Muscle layer of duodenum (tissue), 2 donors: ENCODE data around the gene DDX19B.
A peak's percentile ranks its signal among the peaks of the same experiment; 100 is the strongest.
"Not testable (repeated sequence)": the region's sequence is repeated elsewhere in the genome, so short reads cannot be mapped to it uniquely, and the experiment has no call there.

Experiments used
- H3K27ac ChIP-seq: one replicate; pipeline ENCODE4 v1.7.0; 2013; ENCODE audit warnings: mild to moderate bottlenecking, low read length
- H3K27me3 ChIP-seq: one replicate; pipeline ENCODE4 v1.7.0; 2013; ENCODE audit warnings: low read depth, mild to moderate bottlenecking, control low read depth, low read length
- H3K36me3 ChIP-seq, 2 donors: one replicate each; pipeline ENCODE4 v1.7.0; 2013; ENCODE audit warnings: low read length in 2 of 2, control low read depth in 1 of 2, mild to moderate bottlenecking in 1 of 2; ENCODE audit not compliant: insufficient read depth in 2 of 2, control insufficient read depth in 1 of 2
- H3K4me1 ChIP-seq, 2 donors: one replicate each; pipeline ENCODE4 v1.7.0; 2013; ENCODE audit warnings: low read length in 2 of 2, mild to moderate bottlenecking in 2 of 2, control low read depth in 1 of 2, moderate library complexity in 1 of 2; ENCODE audit not compliant: insufficient read depth in 2 of 2, control insufficient read depth in 1 of 2
- H3K4me3 ChIP-seq, 2 donors: one replicate each; pipeline ENCODE4 v1.7.0; 2013; ENCODE audit warnings: low read length in 2 of 2, low read depth in 1 of 2, mild to moderate bottlenecking in 1 of 2
- H3K9me3 ChIP-seq, 2 donors: one replicate each; pipeline ENCODE4 v1.7.0; 2013; ENCODE audit warnings: low read length in 2 of 2, control low read depth in 1 of 2, mild to moderate bottlenecking in 1 of 2; ENCODE audit not compliant: control insufficient read depth in 1 of 2
- donor health status: healthy.

DDX19B gene

GRCh38 chr16:70257391-70257790 lies 41.6 kb upstream of the DDX19B start:
- H3K36me3 ChIP-seq: peaks cover 62 to 92% of the 10 kb centered on the region in 2 donors
- H3K27ac ChIP-seq: no peak overlapping the region
- H3K27me3 ChIP-seq: no peaks in the 10 kb centered on the region
- no peaks in the 10 kb centered on the region for H3K9me3 ChIP-seq
- H3K4me1 ChIP-seq: no peaks in the 10 kb centered on the region
- no peak overlapping the region for H3K4me3 ChIP-seq

GRCh38 chr16:70258065-70258464 lies 40.9 kb upstream of the DDX19B start:
- no peaks in the 10 kb centered on the region for H3K27me3 ChIP-seq
- H3K36me3 ChIP-seq: peaks cover 59 to 91% of the 10 kb centered on the region in 2 donors
- no peaks in the 10 kb centered on the region for H3K4me1 ChIP-seq
- no peak overlapping the region for H3K4me3 ChIP-seq
- no peak overlapping the region for H3K27ac ChIP-seq
- H3K9me3 ChIP-seq: no peaks in the 10 kb centered on the region

DNA sequence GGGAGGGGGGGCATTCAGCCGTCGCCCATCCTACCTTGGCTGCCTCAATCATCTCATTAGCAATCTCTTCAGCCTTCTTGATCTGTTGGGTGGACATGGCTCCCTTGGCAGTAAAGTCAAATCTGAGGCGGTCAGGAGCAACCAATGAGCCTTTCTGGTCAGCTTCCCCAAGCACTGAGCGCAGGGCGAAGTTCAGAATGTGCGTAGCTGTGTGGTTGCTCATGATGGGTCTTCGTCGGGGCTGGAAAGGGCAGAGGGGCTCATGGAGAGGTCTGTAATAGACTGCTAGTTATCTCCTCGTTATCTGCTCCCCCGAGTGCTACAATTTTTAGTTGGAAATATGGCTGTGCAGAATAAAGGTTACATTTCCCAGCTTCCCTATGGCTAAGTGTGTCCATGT lies 40.0 kb upstream of the DDX19B start:
- no peaks in the 10 kb centered on the region for H3K4me1 ChIP-seq
- no peaks in the 10 kb centered on the region for H3K9me3 ChIP-seq
- no peak overlapping the region for H3K27ac ChIP-seq
- no peaks in the 10 kb centered on the region for H3K27me3 ChIP-seq
- H3K4me3 ChIP-seq: no peak overlapping the region
- peaks cover 52 to 89% of the 10 kb centered on the region in 2 donors for H3K36me3 ChIP-seq

- not testable (repeated sequence) for H3K4me3 ChIP-seq, H3K27me3 ChIP-seq, H3K9me3 ChIP-seq, H3K27ac ChIP-seq, H3K4me1 ChIP-seq
- peaks cover 51 to 88% of the 10 kb centered on the region in 2 donors for H3K36me3 ChIP-seq
Measured at GRCh38 chr16:70259903-70260302, 39.1 kb upstream of the DDX19B start.

GRCh38 chr16:70267516-70267915 lies 31.5 kb upstream of the DDX19B start:
- H3K9me3 ChIP-seq: no peaks in the 10 kb centered on the region
- no peak overlapping the region for H3K4me3 ChIP-seq
- H3K27ac ChIP-seq: no peak overlapping the region
- no peaks in the 10 kb centered on the region for H3K27me3 ChIP-seq
- no peaks in the 10 kb centered on the region for H3K4me1 ChIP-seq
- H3K36me3 ChIP-seq: peaks cover 52 to 86% of the 10 kb centered on the region in 2 donors

GRCh38 chr16:70267922-70268321 lies 31.1 kb upstream of the DDX19B start:
- H3K36me3 ChIP-seq: peaks cover 51 to 83% of the 10 kb centered on the region in 2 donors
- H3K27me3 ChIP-seq, H3K9me3 ChIP-seq, H3K4me1 ChIP-seq, H3K4me3 ChIP-seq, H3K27ac ChIP-seq: not testable (repeated sequence)

- Histone ChIP-seq H3K4me1 (no peaks in the 10 kb centered on the region), H3K9me3 (no peaks in the 10 kb centered on the region), H3K27ac (no peak overlapping the region), H3K4me3 (no peak overlapping the region), H3K27me3 (no peaks in the 10 kb centered on the region), H3K36me3 (peaks cover 49 to 73% of the 10 kb centered on the region in 2 donors)
Measured at GRCh38 chr16:70269471-70269870, 29.5 kb upstream of the DDX19B start.

DNA sequence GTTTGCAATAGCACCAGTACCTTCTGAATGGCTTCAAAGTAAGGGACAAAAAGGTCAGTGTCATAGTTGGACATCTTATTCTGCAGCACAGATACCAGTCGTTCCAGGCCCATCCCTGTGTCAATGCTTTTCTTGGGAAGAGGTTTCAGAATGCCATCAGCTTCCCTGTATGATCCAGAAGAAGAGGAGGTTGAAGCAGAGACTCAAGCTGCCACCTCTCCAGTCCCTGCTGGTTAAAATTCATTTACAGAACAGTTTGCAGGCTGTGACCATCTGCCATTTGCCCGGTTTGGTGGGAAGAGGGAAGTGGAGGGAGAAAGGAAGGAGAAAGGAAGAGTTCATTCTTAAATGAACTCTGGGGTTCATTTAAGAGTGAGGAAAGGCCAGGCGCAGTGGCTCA lies 28.8 kb upstream of the DDX19B start:
- Histone ChIP-seq H3K27ac (no peak overlapping the region), H3K36me3 (peaks cover 42 to 66% of the 10 kb centered on the region in 2 donors), H3K27me3 (no peaks in the 10 kb centered on the region), H3K9me3 (no peaks in the 10 kb centered on the region), H3K4me1 (no peaks in the 10 kb centered on the region), H3K4me3 (no peak overlapping the region)

- no peaks in the 10 kb centered on the region for H3K9me3 ChIP-seq
- H3K36me3 ChIP-seq: peaks cover 43 to 63% of the 10 kb centered on the region in 2 donors
- no peak overlapping the region for H3K4me3 ChIP-seq
- no peak overlapping the region for H3K27ac ChIP-seq
- no peaks in the 10 kb centered on the region for H3K4me1 ChIP-seq
- H3K27me3 ChIP-seq: no peaks in the 10 kb centered on the region
Measured at GRCh38 chr16:70271696-70272095, 27.3 kb upstream of the DDX19B start.

DNA sequence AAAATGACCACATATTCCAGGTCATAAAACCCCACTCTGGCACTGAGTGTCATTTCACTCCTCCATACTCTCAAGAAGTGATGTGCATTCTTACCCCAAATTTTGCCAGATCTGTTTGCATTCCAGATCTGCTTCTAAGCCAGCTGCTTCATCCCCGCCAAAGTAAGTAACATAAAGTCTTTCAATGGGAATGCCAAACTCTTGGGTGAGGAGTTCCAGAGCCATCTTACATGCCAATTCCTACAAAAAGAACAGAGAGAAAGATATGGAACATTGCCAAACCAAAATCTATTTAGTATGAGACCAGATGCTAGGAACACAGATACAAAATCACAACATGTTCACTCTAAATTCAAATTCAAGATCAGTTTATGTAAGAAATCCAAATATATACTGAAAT lies 22.6 kb upstream of the DDX19B start:
- H3K4me1 ChIP-seq: no peaks in the 10 kb centered on the region
- H3K9me3 ChIP-seq: no peaks in the 10 kb centered on the region

GRCh38 chr16:70287304-70287971 lies 11.5 kb upstream of the DDX19B start:
- peaks cover 8 to 12% of the 10 kb centered on the region in 2 donors for H3K36me3 ChIP-seq
- peak overlapping the region in 1 of 2 donors; percentile 82 for H3K4me3 ChIP-seq
- not testable (repeated sequence) for H3K9me3 ChIP-seq, H3K27me3 ChIP-seq, H3K4me1 ChIP-seq, H3K27ac ChIP-seq

More for the DNA sequence above, 22.6 kb upstream of the DDX19B start:
- Histone ChIP-seq H3K27ac (no peak overlapping the region), H3K27me3 (no peaks in the 10 kb centered on the region), H3K36me3 (peaks cover 39 to 58% of the 10 kb centered on the region in 2 donors), H3K4me3 (no peak overlapping the region)
